Psoas muscle (tissue), 8 donors: Measurements from ENCODE around the gene MMP23B. TPM values are rescaled to one million over a fixed set of nuclear protein-coding genes. Genes with fewer than 3 reads are reported as not detected.

Experiments used
- ATAC-seq, 4 donors: fragments of 200-7000 bp; cut with Tn5 transposase; one replicate each; pipeline ENCODE4 v1.9.1; 2020; ENCODE audit warnings: moderate library complexity in 3 of 4, mild to moderate bottlenecking in 2 of 4
- DNase-seq, 2 donors: peaks; one replicate each; pipeline ENCODE4 v3.0.0-alpha.2; 2020
- H3K27ac ChIP-seq: fragments of 200-600 bp; one replicate; pipeline ENCODE4 v1.8.0; 2022
- H3K27me3 ChIP-seq, 3 donors: fragments of 200-600 bp in 1 of 3; one replicate each; pipeline versions ENCODE4 v1.6.1 to v1.8.0; 2013 to 2022; ENCODE audit warnings: low read length in 2 of 3, mild to moderate bottlenecking in 2 of 3, moderate library complexity in 1 of 3; ENCODE audit not compliant: insufficient read depth in 3 of 3
- H3K36me3 ChIP-seq, 2 donors: fragments of 200-600 bp in 1 of 2; one replicate each; pipeline versions ENCODE4 v1.6.1 to v1.8.0; 2013 to 2022; ENCODE audit warnings: low read depth in 1 of 2, mild to moderate bottlenecking in 1 of 2, moderate library complexity in 1 of 2; ENCODE audit not compliant: insufficient read depth in 1 of 2
- H3K4me1 ChIP-seq: fragments of 200-600 bp; one replicate; pipeline ENCODE4 v1.8.0; 2022
- H3K4me3 ChIP-seq: fragments of 200-600 bp; one replicate; pipeline ENCODE4 v1.8.0; 2022; ENCODE audit warnings: mild to moderate bottlenecking
- H3K9me3 ChIP-seq: fragments of 200-600 bp; one replicate; pipeline ENCODE4 v1.8.0; 2022
- CTCF ChIP-seq: fragments of 200-600 bp; IDR thresholded peaks from one replicate; pipeline ENCODE4 v1.8.0; 2022; ENCODE audit warnings: antibody characterized with exemption
- WGBS, 3 donors: extraction: QIAGEN DNeasy Blood & Tissue Kit; methylation state at CpG; one replicate each; pipeline versions ENCODE4 v1.1.6 to v1.1.7; 2013; 5-methylcytosine and 5-hydroxymethylcytosine counted together
- intact Hi-C, 2 donors: fragments of 100-400 bp; cut with DNase I; formaldehyde crosslinking; loops; one replicate each; pipeline versions ENCODE4 v1.11.0 to v1.14.2; 2022
- polyA plus RNA-seq, 3 donors: library from polyadenylated mRNA; stranded (reverse); fragments of 200-250 nt; gene quantifications; one replicate each; pipeline ENCODE4 v1.2.3, GENCODE V29; 2013
- total RNA-seq, 4 donors: library from RNA; stranded (reverse); fragmentation: NEBNext Ultra II Directional in 2 of 4; extraction: Animal tissue kit (Norgen Biotek cat#: 25700) in 2 of 4; gene quantifications; one replicate each; pipeline versions ENCODE4 v1.2.1 to v1.2.4, GENCODE V29; 2021 to 2023
- donor health status: healthy with polysubstance abuse.
- donor health status: DM: no; HTN: no; CAD: no; lungs with moderate emphysema.
- donor health status: Bipolar disorder and iron deficiency.
- donor health status: healthy.
- donor health status: DM: yes; HTN: yes; CAD: no.
- donor health status: DM: no; HTN: no; CAD: no.
- donor health status: DM: no; HTN: no; CAD: no.
- donor health status: DM: yes; HTN: yes; CAD: no.

The MMP23B gene
- total and polyA plus RNA-seq, 7 donors: 0.25 to 1.8 (median 0.32) TPM; not detected in 2

- no peak for TF ChIP-seq CTCF
- Histone ChIP-seq H3K27me3 (no peaks in the 10 kb centered on the region), H3K9me3 (no peaks in the 10 kb centered on the region), H3K36me3 (peaks cover 2 to 52% of the 10 kb centered on the region in 2 donors), H3K4me1 (peaks cover 15% of the 10 kb centered on the region), H3K27ac (no peak overlapping the region), H3K4me3 (no peak overlapping the region)
- ATAC-seq (no peak), DNase-seq (no peak)
- intact Hi-C loops: loop anchor here in 1 of 2 donors (1.0 kb wide), 1 partner anchor 64 kb away; no protein-coding TSS in a partner anchor
- WGBS, 3 donors: 81 to 92% (median 86%) methylated on average over 26 to 27 of the region's 27 CpGs
Observed at GRCh38 chr1:1664941-1665814, 33.2 kb downstream of the MMP23B start.

GRCh38 chr1:1665815-1666251 lies 33.9 kb downstream of the MMP23B start:
- Histone ChIP-seq H3K4me3 (no peak overlapping the region), H3K9me3 (no peaks in the 10 kb centered on the region), H3K27me3 (no peaks in the 10 kb centered on the region), H3K36me3 (peaks cover 2 to 57% of the 10 kb centered on the region in 2 donors), H3K4me1 (peaks cover 12% of the 10 kb centered on the region), H3K27ac (no peak overlapping the region)
- ATAC-seq (peak in 1 of 4 donors; percentile 44), DNase-seq (no peak)
- WGBS, 3 donors: 75 to 82% (median 77%) methylated on average over 25 of the region's 25 CpGs
- peak; percentile 33 for TF ChIP-seq CTCF
- intact Hi-C loops: loop anchor here in 1 of 2 donors (1.0 kb wide), 1 partner anchor 63 kb away; no protein-coding TSS in a partner anchor

GRCh38 chr1:1666526-1666925 lies 34.6 kb downstream of the MMP23B start:
- no peaks in the 10 kb centered on the region for H3K9me3 ChIP-seq
- 89 to 95% (median 93%) methylated on average over 13 to 15 of the region's 15 CpGs for WGBS, 3 donors
- no peak for TF ChIP-seq CTCF
- H3K4me1 ChIP-seq: peaks cover 11% of the 10 kb centered on the region
- ATAC-seq (no peak), DNase-seq (peak in 1 of 2 donors; percentile 51)
- no peak overlapping the region for H3K27ac ChIP-seq
- no peaks in the 10 kb centered on the region for H3K27me3 ChIP-seq
- intact Hi-C loops: no loop called here
- no peak overlapping the region for H3K4me3 ChIP-seq
- H3K36me3 ChIP-seq: peaks cover 2 to 64% of the 10 kb centered on the region in 2 donors

- WGBS, 3 donors: 81 to 92% (median 84%) methylated on average over 43 of the region's 43 CpGs
- no peak for TF ChIP-seq CTCF
- Histone ChIP-seq H3K36me3 (peaks cover 2 to 76% of the 10 kb centered on the region in 2 donors), H3K9me3 (no peaks in the 10 kb centered on the region), H3K4me1 (no peaks in the 10 kb centered on the region), H3K4me3 (no peak overlapping the region), H3K27me3 (no peaks in the 10 kb centered on the region), H3K27ac (no peak overlapping the region)
- ATAC-seq (no peak), DNase-seq (peak in 1 of 2 donors; percentile 46)
- intact Hi-C loops: no loop called here
Observed at GRCh38 chr1:1669468-1670440, 37.8 kb downstream of the MMP23B start.
